Suppressor macrophage (primary cell): ENCODE measurements around the gene SHROOM1.
A peak's percentile ranks its signal among the peaks of the same experiment; 100 is the strongest.

Source experiments
- DNase-seq, 4 experiments: peaks; one replicate each; pipeline ENCODE4 v3.0.0-alpha.2; 2020 to 2022

Gene SHROOM1

GRCh38 chr5:132853323-132853722 lies 22.9 kb upstream of the SHROOM1 start:
- no peak for DNase-seq

- no peak for DNase-seq
Observed at GRCh38 chr5:132850066-132850465, 19.6 kb upstream of the SHROOM1 start.

- no peak for DNase-seq
Observed at GRCh38 chr5:132849347-132849746, 18.9 kb upstream of the SHROOM1 start.

GRCh38 chr5:132848270-132848669 lies 17.8 kb upstream of the SHROOM1 start:
- no peak for DNase-seq

GRCh38 chr5:132841305-132841704 lies 10.9 kb upstream of the SHROOM1 start:
- peak in 3 of 4 experiments; percentile 32 to 62 (median 50) for DNase-seq

- DNase-seq: no peak
Observed at GRCh38 chr5:132840896-132841295, 10.4 kb upstream of the SHROOM1 start.

GRCh38 chr5:132840313-132840712 lies 9.9 kb upstream of the SHROOM1 start:
- no peak for DNase-seq

GRCh38 chr5:132839426-132840301 lies 9.2 kb upstream of the SHROOM1 start:
- DNase-seq: peak in 2 of 4 experiments; percentile 48 to 56

- DNase-seq: no peak
Observed at GRCh38 chr5:132838516-132839282, 8.3 kb upstream of the SHROOM1 start.

GRCh38 chr5:132837868-132838267 lies 7.4 kb upstream of the SHROOM1 start:
- no peak for DNase-seq

- DNase-seq: no peak
Observed at GRCh38 chr5:132836852-132837251, 6.4 kb upstream of the SHROOM1 start.

GRCh38 chr5:132834057-132834456 lies 3.6 kb upstream of the SHROOM1 start:
- no peak for DNase-seq

GRCh38 chr5:132832612-132833011 lies 2.2 kb upstream of the SHROOM1 start:
- DNase-seq: no peak

- DNase-seq: no peak
Observed at GRCh38 chr5:132831095-132831860, 831 bp upstream of the SHROOM1 start.

- peak; percentile 75 to 89 (median 84) for DNase-seq
Observed at GRCh38 chr5:132829742-132830435, 558 bp downstream of the SHROOM1 start.

GRCh38 chr5:132828846-132829494 lies 1.5 kb downstream of the SHROOM1 start:
- no peak for DNase-seq

- DNase-seq: no peak
Observed at GRCh38 chr5:132827943-132828673, 2.3 kb downstream of the SHROOM1 start.

GRCh38 chr5:132826424-132827082 lies 3.9 kb downstream of the SHROOM1 start:
- DNase-seq: no peak

- DNase-seq: no peak
Observed at GRCh38 chr5:132825834-132826391, 4.5 kb downstream of the SHROOM1 start.
